ENCODE measurements around the gene IL20RB. TPM values are rescaled to one million over a fixed set of nuclear protein-coding genes. Genes with fewer than 3 reads are reported as not detected.

Gene IL20RB
- total RNA-seq, 2 donors from 2014 or later: 0.52 TPM; not detected in 1

GRCh38 chr3:137026701-137027100 is 68.9 kb downstream of the IL20RB start:
- no peaks in the 10 kb centered on the region for H3K36me3 ChIP-seq (replicated peaks in 1 of 2; ENCODE audit: insufficient read depth in 1 of 2, low read depth in 2 of 2)
- H3K27me3 ChIP-seq: no peaks in the 10 kb centered on the region
- H3K27ac ChIP-seq: no peak overlapping the region
- no peaks in the 10 kb centered on the region for H3K9me3 ChIP-seq
- DNase-seq (no peak), ATAC-seq (no peak)
- intact Hi-C loops (cut with DNase I): no loop called here
- no peak for TF ChIP-seq CTCF (IDR thresholded peaks at IDR 0.05)
- TF ChIP-seq POLR2A (IDR thresholded peaks at IDR 0.05): no peak
- WGBS, 2 donors: 81% methylated on average over 3 of the region's 3 CpGs
- no peaks in the 10 kb centered on the region for H3K4me1 ChIP-seq
- no peak overlapping the region for H3K4me3 ChIP-seq

GRCh38 chr3:137032465-137033120 is 74.8 kb downstream of the IL20RB start:
- no peak overlapping the region for H3K27ac ChIP-seq
- WGBS, 2 donors: 4% methylated on average over 31 of the region's 31 CpGs
- intact Hi-C loops (cut with DNase I): no loop called here

GRCh38 chr3:137035631-137036030 is 77.8 kb downstream of the IL20RB start:
- DNase-seq (no peak), ATAC-seq (no peak)
- Histone ChIP-seq H3K27ac (no peak overlapping the region), H3K4me1 (no peaks in the 10 kb centered on the region), H3K36me3 (replicated peaks in 1 of 2; ENCODE audit: insufficient read depth in 1 of 2, low read depth in 2 of 2) (no peaks in the 10 kb centered on the region), H3K4me3 (no peak overlapping the region), H3K9me3 (no peaks in the 10 kb centered on the region), H3K27me3 (no peaks in the 10 kb centered on the region)
- TF ChIP-seq POLR2A (IDR thresholded peaks at IDR 0.05) (no peak), CTCF (IDR thresholded peaks at IDR 0.05) (no peak)
- intact Hi-C loops (cut with DNase I): no loop called here
- 70 to 74% methylated on average over 2 to 5 of the region's 5 CpGs for WGBS, 2 donors

More at GRCh38 chr3:137032465-137033120, 74.8 kb downstream of the IL20RB start:
- TF ChIP-seq POLR2A (IDR thresholded peaks at IDR 0.05): no peak
- peak; percentile 81 to 98 (median 91) for TF ChIP-seq CTCF (IDR thresholded peaks at IDR 0.05)
- Histone ChIP-seq H3K36me3 (replicated peaks in 1 of 2; ENCODE audit: insufficient read depth in 1 of 2, low read depth in 2 of 2) (no peaks in the 10 kb centered on the region), H3K27me3 (no peaks in the 10 kb centered on the region), H3K9me3 (no peaks in the 10 kb centered on the region), H3K4me3 (no peak overlapping the region), H3K4me1 (no peaks in the 10 kb centered on the region)
- ATAC-seq (peak; percentile 89), DNase-seq (peak; percentile 86 to 91 (median 88))

- no peaks in the 10 kb centered on the region for H3K36me3 ChIP-seq (replicated peaks in 1 of 2; ENCODE audit: insufficient read depth in 1 of 2, low read depth in 2 of 2)
- no peak for TF ChIP-seq POLR2A (IDR thresholded peaks at IDR 0.05)
- TF ChIP-seq CTCF (IDR thresholded peaks at IDR 0.05): no peak
- H3K9me3 ChIP-seq: no peaks in the 10 kb centered on the region
- DNase-seq: no peak
- no peak for ATAC-seq
- no peak overlapping the region for H3K4me3 ChIP-seq
- intact Hi-C loops (cut with DNase I): no loop called here
- H3K27ac ChIP-seq: no peak overlapping the region
- H3K27me3 ChIP-seq: no peaks in the 10 kb centered on the region
- no peaks in the 10 kb centered on the region for H3K4me1 ChIP-seq
Measured at GRCh38 chr3:137039570-137039969, 81.8 kb downstream of the IL20RB start.

GRCh38 chr3:137041251-137041650 is 83.5 kb downstream of the IL20RB start:
- Histone ChIP-seq H3K27ac (no peak overlapping the region), H3K4me1 (no peaks in the 10 kb centered on the region), H3K4me3 (no peak overlapping the region), H3K9me3 (no peaks in the 10 kb centered on the region), H3K36me3 (replicated peaks in 1 of 2; ENCODE audit: insufficient read depth in 1 of 2, low read depth in 2 of 2) (no peaks in the 10 kb centered on the region), H3K27me3 (no peaks in the 10 kb centered on the region)
- DNase-seq (no peak), ATAC-seq (no peak)
- intact Hi-C loops (cut with DNase I): no loop called here
- TF ChIP-seq CTCF (IDR thresholded peaks at IDR 0.05) (no peak), POLR2A (IDR thresholded peaks at IDR 0.05) (no peak)
- WGBS, 2 donors: 74 to 79% methylated on average over 2 of the region's 2 CpGs
